ENCODE data around the gene NRXN2.
"Not testable (repeated sequence)": the region's sequence is repeated elsewhere in the genome, so short reads cannot be mapped to it uniquely, and the experiment has no call there.

NRXN2 gene

GRCh38 chr11:64600281-64600992, 122.6 kb downstream of the NRXN2 start:
- no peak for DNase-seq

DNA sequence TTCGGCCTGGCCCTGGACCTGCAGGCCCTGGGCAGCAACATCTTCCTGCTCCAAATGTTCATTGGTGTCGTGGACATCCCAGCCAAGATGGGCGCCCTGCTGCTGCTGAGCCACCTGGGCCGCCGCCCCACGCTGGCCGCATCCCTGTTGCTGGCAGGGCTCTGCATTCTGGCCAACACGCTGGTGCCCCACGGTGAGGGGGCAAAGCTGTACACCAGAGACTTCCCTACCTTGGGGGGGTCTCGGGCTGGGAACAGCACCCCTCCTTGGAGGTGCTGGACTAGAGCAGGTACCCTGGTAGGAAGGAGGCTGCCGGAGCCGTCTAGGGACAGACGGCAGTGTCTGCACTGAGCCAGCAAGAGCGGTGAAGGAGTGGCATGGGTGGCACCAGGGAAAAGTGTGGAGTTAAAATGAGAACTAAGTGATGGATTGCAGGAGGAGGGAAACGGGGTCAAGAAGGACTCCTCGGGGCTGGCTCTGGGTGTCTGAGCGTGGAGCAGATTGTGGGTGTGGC, 123.2 kb downstream of the NRXN2 start:
- DNase-seq, result no peak

GRCh38 chr11:64598797-64599697, 124.0 kb downstream of the NRXN2 start:
- no peak for DNase-seq

- no peak for DNase-seq
These were observed 124.7 kb downstream of the NRXN2 start for GRCh38 chr11:64598106-64598796.

DNA sequence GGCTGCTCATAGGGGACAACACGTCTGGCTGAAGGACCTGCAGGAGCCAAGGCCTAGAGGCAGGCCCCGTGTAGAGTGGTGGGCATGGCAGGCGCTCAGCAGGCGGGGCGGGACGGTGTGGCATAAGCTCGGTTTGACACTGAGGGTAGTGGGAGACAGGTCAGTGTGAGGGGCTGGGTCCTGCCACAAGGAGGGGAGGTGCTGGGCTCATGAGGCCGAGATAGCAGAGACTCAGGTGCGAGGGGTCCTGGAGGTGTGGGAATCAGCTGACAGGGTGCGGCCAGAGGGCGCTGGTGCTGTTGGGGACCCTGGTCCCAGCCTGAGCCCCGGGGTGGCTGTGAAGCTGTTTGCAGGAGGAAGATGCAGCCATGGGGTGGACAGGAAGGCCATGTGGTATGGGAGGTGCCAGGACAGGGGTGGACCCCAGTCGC, 125.3 kb downstream of the NRXN2 start:
- no peak for DNase-seq

- DNase-seq, result not testable (repeated sequence)
These were observed 127.1 kb downstream of the NRXN2 start for GRCh38 chr11:64595922-64596321.

DNA sequence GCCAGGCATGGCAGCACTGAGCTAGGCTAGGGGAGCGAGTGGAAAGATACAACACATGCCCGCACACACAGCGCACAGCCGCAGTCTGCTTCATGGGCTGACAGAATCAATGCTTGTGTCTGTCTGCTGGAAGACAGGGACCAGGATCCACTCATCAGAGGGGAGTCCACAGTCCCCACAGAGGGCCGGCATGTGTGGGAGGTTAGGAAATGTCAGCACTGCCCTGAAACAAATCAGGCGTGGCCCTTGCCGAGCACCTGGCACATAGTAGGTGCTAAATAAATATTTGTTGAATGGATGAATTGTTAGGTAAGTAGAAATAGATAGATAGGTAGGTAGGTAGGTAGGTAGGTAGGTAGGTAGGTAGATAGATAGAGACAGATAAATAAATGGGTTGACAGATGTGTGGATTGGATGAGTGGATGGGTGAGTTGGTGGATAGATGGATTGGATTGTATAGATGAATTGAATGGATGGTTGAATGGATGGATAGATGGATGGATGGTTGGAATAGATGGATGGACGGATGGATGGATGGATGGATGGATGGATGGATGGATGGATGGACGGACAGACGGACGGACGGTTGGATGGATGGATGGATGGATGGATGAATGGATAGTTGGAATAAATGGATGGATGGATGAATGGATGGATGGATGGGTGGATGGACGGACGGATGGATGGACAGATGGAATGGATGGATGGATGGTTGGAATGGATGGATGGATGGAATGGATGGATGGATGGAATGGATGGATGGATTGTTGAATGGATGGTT, 128.6 kb downstream of the NRXN2 start:
- DNase-seq, result no peak

DNA sequence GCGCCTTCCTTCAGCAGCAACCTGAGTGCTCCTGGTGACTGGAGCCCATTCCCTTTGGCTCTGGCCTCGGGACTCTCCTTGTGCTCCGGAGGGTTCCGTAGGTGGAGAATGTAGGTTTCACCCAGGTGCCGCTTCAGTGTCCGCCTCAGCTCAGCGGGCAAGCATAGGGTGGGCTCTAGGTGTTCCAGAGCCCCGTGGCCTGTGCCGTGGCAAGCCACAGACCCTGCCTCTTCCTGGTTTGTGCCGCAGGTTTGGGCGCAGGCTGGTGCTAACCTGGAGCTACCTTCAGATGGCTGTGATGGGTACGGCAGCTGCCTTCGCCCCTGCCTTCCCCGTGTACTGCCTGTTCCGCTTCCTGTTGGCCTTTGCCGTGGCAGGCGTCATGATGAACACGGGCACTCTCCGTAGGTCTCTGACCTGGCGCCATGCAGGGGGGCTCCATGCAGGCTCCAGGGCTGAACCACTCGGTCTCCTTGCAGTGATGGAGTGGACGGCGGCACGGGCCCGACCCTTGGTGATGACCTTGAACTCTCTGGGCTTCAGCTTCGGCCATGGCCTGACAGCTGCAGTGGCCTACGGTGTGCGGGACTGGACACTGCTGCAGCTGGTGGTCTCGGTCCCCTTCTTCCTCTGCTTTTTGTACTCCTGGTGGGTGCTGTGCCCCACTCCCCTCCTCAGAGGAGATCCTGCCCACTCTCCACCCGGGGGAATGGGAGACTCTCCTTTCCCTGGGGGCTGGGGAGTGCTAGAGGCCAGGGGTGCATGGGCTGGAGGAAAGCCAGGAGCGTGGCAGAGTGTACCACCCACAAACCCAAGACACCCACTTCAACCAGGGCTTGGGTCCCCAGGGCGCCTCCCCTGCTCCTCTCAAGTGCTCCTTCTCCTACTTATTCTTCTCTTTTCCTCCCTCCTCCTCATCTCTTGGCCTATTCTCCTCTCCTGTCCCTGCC, 129.6 kb downstream of the NRXN2 start:
- DNase-seq, result no peak

DNA sequence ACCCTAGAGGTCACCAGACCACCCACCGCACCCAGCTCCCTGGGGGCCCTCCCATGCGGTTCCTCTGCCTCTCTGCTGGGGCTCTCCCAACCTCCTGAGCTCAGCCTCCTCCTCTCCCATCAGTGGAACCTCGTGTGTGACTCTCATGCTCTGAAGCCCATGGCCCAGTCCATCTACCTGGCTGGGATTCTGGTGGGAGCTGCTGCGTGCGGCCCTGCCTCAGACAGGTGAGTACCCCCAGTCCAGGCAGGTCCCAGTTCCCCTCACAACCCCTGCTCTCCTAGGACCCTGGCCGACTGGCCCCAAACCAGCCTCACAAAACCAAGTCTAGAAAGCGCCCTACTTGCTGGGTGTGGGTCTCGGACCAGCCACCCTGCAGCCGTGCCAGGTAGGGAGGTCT, 130.3 kb downstream of the NRXN2 start:
- no peak for DNase-seq

DNA sequence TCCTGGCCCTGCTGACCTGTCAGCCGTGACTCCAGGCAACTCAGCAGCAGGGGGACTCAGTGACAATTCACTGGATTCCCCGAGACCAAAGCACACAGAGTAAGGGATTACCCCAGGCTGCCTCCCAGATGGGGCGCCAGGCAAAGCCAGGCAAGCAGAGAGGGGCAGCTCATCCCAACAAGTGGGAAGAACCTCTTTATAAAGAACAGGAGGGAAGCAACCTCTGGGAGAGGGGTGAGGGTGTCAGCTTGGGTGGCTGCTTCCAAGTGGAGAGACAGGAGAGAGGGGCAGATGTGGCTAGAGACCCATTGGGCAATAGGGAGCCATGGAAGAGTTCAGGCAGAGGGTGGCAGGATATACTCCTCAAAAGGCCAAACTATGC, 130.8 kb downstream of the NRXN2 start:
- DNase-seq, result no peak

DNA sequence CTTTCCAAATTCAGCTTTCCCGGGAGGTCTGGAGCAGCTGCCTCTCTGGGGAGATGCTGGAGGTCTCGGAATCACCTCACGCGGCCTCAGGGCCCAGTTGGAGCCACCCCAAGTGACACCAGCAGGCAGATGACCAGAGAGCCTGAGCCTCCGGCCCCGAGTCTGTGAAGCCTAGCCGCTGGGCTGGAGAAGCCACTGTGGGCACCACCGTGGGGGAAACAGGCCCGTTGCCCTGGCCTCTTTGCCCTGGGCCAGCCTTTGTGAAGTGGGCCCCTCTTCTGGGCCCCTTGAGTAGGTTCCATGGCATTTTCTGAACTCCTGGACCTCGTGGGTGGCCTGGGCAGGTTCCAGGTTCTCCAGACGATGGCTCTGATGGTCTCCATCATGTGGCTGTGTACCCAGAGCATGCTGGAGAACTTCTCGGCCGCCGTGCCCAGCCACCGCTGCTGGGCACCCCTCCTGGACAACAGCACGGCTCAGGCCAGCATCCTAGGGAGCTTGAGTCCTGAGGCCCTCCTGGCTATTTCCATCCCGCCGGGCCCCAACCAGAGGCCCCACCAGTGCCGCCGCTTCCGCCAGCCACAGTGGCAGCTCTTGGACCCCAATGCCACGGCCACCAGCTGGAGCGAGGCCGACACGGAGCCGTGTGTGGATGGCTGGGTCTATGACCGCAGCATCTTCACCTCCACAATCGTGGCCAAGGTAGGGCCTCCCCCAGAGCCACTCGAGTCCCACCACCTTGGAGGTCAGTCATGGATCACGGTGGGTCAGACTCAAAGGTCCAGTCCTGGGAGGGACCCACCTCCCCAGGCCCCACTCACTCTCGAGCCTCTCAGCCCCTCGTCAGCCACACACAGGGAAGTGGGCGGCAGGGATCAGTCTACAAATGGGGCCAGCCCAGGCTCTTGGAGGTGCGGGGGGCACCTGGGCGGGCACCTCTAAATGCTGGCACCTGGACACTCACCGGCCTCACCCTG, 131.5 kb downstream of the NRXN2 start:
- no peak for DNase-seq

GRCh38 chr11:64590763-64591221, 132.2 kb downstream of the NRXN2 start, which contains the start of gene SLC22A12:
Gene SLC22A12, plus strand, starts transcription at chr11:64591220. Its CDS starts 337 bp downstream, at chr11:64591557.
- DNase-seq, result no peak

DNA sequence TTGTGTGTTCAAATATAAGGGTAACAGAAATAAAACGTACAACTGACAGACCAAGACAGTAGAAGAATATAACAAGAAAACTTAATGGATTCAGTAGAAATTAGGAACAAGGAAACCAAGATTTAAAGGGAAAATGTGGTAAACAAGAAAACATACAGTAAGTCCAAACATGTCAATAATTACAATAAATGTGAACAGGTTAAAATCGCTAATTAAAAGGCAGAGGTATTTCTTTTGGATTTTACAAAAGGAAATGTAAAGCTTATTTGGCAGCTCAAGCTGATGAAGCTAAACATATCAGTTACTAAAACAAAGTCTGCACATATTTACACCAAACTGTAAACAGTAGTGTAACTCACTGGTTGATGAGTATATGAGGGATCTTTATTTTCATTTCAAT, 134.3 kb downstream of the NRXN2 start:
- DNase-seq, result no peak

GRCh38 chr11:64586366-64586765, 136.6 kb downstream of the NRXN2 start:
- DNase-seq, result no peak

DNA sequence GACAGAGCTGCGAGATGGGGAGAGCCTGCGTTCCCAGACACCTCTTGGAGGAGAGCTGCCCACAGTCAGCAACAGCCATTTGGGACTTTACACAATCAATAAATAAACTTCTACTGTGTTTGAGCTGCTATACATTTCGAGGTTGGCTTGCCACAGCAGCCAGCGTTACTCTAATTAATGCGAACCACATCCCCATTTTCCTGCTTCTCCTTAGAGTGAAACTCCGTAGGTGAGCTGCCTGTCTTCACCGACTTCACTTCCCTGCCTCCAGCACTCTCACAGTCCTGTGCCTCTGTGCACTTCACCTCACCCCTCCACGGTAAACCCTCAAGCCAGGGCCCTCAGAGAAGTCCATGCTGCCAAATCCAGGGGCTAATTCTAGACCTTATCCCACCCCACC, 137.8 kb downstream of the NRXN2 start:
- DNase-seq, result no peak

DNA sequence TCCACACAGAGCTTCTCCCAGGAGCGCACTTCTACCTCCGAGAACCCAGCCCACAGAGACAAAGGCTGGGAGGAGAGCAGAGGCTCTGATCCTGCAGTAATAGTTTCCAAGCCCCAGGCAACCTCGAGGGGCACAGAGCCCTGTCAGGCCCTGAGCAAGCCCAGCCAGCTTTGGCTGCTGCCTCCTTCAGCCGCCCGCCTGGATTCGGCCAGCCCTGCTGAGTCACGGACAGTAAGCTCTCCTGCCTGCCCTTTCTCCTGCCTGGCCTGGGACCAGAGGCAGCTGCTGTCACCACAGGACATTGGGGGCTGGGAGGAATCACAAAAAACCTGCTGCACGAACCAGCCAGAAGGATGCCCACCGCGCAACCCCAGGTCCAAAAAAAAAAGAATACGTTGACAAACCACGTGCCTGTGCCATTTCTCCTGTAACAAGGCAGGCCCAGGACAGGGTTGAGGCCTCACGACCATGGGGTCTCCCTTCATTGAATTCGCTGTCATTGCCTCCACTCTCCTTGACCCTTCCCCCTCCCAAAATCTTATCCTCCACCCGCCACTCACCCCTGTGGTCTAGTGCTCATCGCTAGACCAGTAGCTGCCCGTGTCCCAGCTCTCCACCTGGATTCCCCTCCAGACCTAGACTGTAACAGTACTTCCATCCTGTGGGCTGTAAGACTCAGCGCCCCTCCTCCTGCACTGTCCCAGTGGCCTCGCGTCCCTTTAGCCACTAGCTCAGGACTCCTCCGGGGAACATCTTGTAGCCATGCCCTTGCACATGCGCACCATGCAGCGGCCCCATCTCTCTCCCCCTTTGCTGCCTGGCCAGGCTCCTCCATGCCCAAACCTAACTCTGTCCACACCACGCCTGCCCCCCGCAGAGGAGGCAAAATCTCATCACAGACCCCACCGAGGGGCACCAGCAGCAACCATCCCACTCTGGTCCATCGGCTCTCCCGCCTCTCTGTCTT, 139.4 kb downstream of the NRXN2 start:
- DNase-seq, result no peak

- DNase-seq, result no peak
These were observed 140.1 kb downstream of the NRXN2 start for GRCh38 chr11:64582885-64583284.

DNA sequence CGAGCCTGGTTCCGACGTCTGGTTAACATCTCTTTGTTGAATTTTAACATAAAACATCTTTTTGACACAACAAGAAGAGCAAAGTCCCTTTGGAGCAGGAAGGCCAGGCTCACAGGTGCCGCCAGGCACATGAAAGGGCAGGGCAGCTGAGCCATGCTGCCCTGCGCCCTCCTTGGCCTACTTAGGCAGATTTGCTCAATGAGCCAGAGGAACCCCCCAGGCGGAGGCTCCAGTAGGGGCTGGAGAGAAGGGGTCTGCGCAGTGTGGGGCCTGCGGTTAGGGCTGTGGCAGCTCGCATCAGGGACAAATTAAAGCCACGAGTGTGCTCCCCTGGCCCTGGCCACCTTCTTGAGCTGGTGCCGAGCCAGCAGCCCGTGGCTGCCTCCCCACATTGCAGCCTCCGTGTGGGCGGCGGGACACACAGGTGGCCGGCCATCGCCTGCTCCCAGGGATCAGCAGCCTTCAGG, 141.9 kb downstream of the NRXN2 start:
- no peak for DNase-seq

Measured in activated T-cell treated with anti-CD3 and anti-CD28 coated beads for 4 hours (primary cell).